Measurements from ENCODE around the gene SERPINA3.

SERPINA3 gene

DNA sequence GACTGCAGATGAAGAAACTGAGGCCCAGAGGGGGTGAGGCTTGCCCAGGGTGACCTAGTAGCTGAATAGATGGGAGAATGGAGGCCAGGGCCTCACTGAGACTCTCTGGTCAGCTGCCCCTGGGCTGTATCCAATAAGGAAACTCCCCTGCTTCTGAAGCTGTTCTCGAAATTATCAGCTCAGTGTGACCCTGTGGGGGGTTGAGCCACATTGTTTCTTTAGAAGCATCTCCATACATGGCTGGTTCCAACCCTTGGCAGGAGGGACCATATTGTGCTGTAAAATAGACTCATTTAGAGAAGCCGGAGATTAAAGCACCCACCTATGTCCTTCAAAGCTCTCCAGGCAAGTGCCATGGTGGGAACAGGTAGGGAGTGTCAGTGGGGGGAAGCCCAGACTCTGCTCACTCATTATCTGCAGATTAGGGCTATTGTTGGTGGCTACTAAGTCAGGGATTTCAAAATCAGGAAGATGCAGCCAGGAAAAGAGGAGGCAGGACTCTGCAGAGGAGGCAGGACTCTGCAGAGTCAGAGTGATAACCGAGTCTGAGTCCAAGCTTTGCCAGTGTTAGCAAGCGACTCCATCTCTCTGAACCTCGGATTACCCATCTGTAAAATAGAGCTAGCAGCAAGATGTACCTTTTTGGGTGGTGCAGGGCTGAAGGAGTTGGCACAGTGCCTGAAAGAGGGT, 27.5 kb upstream of the SERPINA3 start:
- Histone ChIP-seq H3K4me1 (ENCODE audit: control insufficient read depth, insufficient read depth, low read length) (no peaks in the 10 kb centered on the region), H3K27me3 (ENCODE audit: control insufficient read depth, insufficient read depth, low read length) (no peaks in the 10 kb centered on the region), H3K36me3 (ENCODE audit: control insufficient read depth, insufficient read depth, low read length) (no peaks in the 10 kb centered on the region), H3K27ac (ENCODE audit: low read depth, low read length) (no peak overlapping the region), H3K9me3 (ENCODE audit: control insufficient read depth, insufficient read depth, low read depth, low read length) (0 out of 2 replicates have a peak, but pooled peaks cover 8% of the 10 kb centered on the region), H3K9ac (ENCODE audit: low read length) (no peak overlapping the region), H3K4me3 (ENCODE audit: low read depth, low read length) (no peak overlapping the region)

DNA sequence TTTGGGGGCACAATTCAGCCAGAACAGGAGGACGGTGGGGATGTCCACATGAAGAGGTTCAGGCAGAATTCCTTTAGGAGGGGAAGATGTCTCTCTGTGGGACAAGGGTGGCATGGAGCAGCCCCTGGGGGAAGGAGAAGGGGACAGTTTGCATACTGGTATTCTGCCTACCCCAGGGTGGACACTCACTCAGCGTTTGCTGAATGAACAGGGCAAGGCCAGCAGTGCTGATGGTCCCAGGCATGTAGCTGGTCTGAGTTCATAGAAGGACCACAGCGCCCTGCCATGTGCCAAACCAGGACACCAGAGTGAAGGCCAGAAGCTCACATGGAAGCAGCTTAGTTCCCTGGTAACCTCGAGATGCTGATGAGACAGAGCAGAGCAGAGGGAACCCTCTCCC, 25.6 kb upstream of the SERPINA3 start:
- peaks cover 7% of the 10 kb centered on the region; the same call in 1 of the 2 replicates for H3K9me3 ChIP-seq (ENCODE audit: control insufficient read depth, insufficient read depth, low read depth, low read length)
- no peaks in the 10 kb centered on the region for H3K27me3 ChIP-seq (ENCODE audit: control insufficient read depth, insufficient read depth, low read length)
- H3K36me3 ChIP-seq (ENCODE audit: control insufficient read depth, insufficient read depth, low read length): no peaks in the 10 kb centered on the region
- no peak overlapping the region for H3K9ac ChIP-seq (ENCODE audit: low read length)
- H3K4me3 ChIP-seq (ENCODE audit: low read depth, low read length): no peak overlapping the region
- no peak overlapping the region for H3K27ac ChIP-seq (ENCODE audit: low read depth, low read length)
- no peaks in the 10 kb centered on the region for H3K4me1 ChIP-seq (ENCODE audit: control insufficient read depth, insufficient read depth, low read length)

DNA sequence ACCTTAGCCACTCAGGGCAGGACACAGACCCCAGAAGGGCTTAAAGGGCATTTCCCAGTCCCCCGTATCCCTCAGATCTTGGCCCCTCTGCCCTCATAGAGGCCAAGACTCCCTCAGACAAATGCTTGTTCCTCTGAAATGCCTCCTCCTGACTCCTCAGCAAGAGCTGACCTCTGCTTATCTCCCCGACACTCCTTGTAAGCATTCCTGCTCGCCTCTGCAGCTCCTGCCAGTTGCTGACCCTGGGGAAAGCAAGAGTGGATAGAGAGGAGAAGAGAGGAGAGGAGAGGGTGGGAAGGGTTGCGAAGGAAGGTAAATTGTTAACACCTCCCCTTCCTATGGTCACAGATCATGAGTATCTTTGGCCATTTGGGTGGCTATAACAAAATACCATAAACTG, 23.9 kb upstream of the SERPINA3 start:
- Histone ChIP-seq H3K9ac (ENCODE audit: low read length) (no peak overlapping the region), H3K27ac (ENCODE audit: low read depth, low read length) (no peak overlapping the region), H3K9me3 (ENCODE audit: control insufficient read depth, insufficient read depth, low read depth, low read length) (peaks cover 7% of the 10 kb centered on the region; the same call in 1 of the 2 replicates), H3K4me3 (ENCODE audit: low read depth, low read length) (no peak overlapping the region), H3K36me3 (ENCODE audit: control insufficient read depth, insufficient read depth, low read length) (no peaks in the 10 kb centered on the region), H3K4me1 (ENCODE audit: control insufficient read depth, insufficient read depth, low read length) (no peaks in the 10 kb centered on the region), H3K27me3 (ENCODE audit: control insufficient read depth, insufficient read depth, low read length) (no peaks in the 10 kb centered on the region)

DNA sequence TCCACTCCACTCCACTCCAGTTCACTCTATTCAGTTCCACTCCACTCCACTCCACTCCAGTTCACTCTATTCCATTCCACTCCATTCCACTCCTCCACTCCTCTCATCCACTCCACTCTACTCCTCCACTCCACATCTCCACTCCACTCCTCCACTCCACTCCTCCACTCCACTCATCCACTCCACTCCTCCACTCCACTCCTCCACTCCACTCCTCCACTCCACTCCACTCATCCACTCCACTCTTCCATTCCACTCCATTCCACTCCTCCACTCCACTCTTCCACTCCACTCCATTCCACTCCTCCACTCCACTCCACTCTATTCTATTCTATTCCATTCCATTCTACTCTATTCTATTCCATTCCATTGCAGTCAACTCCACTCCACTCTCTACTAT, 21.1 kb upstream of the SERPINA3 start:
- H3K9me3 ChIP-seq (ENCODE audit: control insufficient read depth, insufficient read depth, low read depth, low read length): peaks cover 3% of the 10 kb centered on the region; the same call in 1 of the 2 replicates
- no peaks in the 10 kb centered on the region for H3K27me3 ChIP-seq (ENCODE audit: control insufficient read depth, insufficient read depth, low read length)
- no peak overlapping the region for H3K9ac ChIP-seq (ENCODE audit: low read length)
- no peak overlapping the region for H3K27ac ChIP-seq (ENCODE audit: low read depth, low read length)
- H3K4me1 ChIP-seq (ENCODE audit: control insufficient read depth, insufficient read depth, low read length): no peaks in the 10 kb centered on the region
- no peaks in the 10 kb centered on the region for H3K36me3 ChIP-seq (ENCODE audit: control insufficient read depth, insufficient read depth, low read length)
- no peak overlapping the region for H3K4me3 ChIP-seq (ENCODE audit: low read depth, low read length)

DNA sequence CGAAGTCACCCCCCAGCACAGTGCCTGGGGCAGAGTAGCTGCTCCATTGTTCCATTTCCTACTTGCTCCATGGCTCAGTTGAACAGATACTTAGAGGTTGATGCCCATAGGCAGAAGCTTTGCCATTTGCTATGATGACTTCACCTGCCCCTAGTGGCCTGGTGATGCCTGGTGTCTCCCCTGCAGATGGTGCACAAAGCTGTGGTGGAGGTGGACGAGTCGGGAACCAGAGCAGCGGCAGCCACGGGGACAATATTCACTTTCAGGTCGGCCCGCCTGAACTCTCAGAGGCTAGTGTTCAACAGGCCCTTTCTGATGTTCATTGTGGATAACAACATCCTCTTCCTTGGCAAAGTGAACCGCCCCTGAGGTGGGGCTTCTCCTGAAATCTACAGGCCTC, 20.3 kb upstream of the SERPINA3 start:
- H3K4me1 ChIP-seq (ENCODE audit: control insufficient read depth, insufficient read depth, low read length): no peaks in the 10 kb centered on the region
- no peak overlapping the region for H3K27ac ChIP-seq (ENCODE audit: low read depth, low read length)
- H3K9me3 ChIP-seq (ENCODE audit: control insufficient read depth, insufficient read depth, low read depth, low read length): peaks cover 3% of the 10 kb centered on the region; the same call in 1 of the 2 replicates
- H3K4me3 ChIP-seq (ENCODE audit: low read depth, low read length): no peak overlapping the region
- H3K9ac ChIP-seq (ENCODE audit: low read length): no peak overlapping the region
- H3K36me3 ChIP-seq (ENCODE audit: control insufficient read depth, insufficient read depth, low read length): no peaks in the 10 kb centered on the region
- no peaks in the 10 kb centered on the region for H3K27me3 ChIP-seq (ENCODE audit: control insufficient read depth, insufficient read depth, low read length)

DNA sequence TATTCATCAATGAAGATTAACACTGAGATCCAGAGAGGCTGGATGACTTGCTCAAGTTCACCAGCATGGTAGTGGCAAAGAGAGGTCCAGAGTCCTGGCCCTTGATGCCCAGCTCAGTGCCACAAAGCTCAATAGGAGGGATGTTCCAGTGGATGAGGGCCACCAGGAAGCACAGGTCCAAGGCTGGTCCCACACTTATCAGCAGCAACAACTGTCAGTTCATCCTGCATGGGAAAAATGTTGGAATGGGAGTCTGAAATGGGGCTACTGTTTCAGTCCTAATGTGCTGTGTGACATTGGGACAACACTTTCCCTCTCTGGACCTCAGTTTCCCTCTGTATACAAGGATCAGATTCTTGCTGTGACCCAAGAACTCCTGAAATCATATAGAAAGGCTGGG, 19.7 kb upstream of the SERPINA3 start:
- Histone ChIP-seq H3K9me3 (ENCODE audit: control insufficient read depth, insufficient read depth, low read depth, low read length) (peaks cover 3% of the 10 kb centered on the region; the same call in 1 of the 2 replicates), H3K27me3 (ENCODE audit: control insufficient read depth, insufficient read depth, low read length) (no peaks in the 10 kb centered on the region), H3K27ac (ENCODE audit: low read depth, low read length) (no peak overlapping the region)

DNA sequence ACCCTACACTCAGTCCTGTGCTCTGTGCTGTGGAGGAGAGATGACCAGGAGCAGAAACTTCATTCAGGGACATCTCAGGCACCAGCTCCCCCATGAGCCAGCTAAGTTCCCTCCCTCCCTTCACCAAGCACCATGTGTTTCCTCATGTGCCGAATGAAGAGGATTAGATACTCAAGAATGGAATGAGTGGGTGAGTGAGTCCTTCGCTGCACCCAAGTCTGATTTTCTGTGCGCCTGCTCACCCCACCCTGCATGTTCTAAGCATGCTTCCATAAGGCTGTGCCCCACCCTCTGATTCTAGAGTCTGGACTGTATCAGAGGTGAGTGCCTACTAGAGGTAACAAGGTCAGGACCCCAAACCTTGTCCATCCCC, 18.8 kb upstream of the SERPINA3 start:
- H3K4me1 ChIP-seq (ENCODE audit: control insufficient read depth, insufficient read depth, low read length): peaks cover under 1% of the 10 kb centered on the region; the same call in 1 of the 2 replicates
- H3K27ac ChIP-seq (ENCODE audit: low read depth, low read length): no peak overlapping the region
- H3K9me3 ChIP-seq (ENCODE audit: control insufficient read depth, insufficient read depth, low read depth, low read length): peaks cover 3% of the 10 kb centered on the region; the same call in 1 of the 2 replicates
- no peaks in the 10 kb centered on the region for H3K36me3 ChIP-seq (ENCODE audit: control insufficient read depth, insufficient read depth, low read length)
- H3K4me3 ChIP-seq (ENCODE audit: low read depth, low read length): no peak overlapping the region
- H3K9ac ChIP-seq (ENCODE audit: low read length): no peak overlapping the region
- no peaks in the 10 kb centered on the region for H3K27me3 ChIP-seq (ENCODE audit: control insufficient read depth, insufficient read depth, low read length)

More for the DNA sequence above, 19.7 kb upstream of the SERPINA3 start:
- no peak overlapping the region for H3K9ac ChIP-seq (ENCODE audit: low read length)
- no peaks in the 10 kb centered on the region for H3K36me3 ChIP-seq (ENCODE audit: control insufficient read depth, insufficient read depth, low read length)
- no peaks in the 10 kb centered on the region for H3K4me1 ChIP-seq (ENCODE audit: control insufficient read depth, insufficient read depth, low read length)
- H3K4me3 ChIP-seq (ENCODE audit: low read depth, low read length): no peak overlapping the region

DNA sequence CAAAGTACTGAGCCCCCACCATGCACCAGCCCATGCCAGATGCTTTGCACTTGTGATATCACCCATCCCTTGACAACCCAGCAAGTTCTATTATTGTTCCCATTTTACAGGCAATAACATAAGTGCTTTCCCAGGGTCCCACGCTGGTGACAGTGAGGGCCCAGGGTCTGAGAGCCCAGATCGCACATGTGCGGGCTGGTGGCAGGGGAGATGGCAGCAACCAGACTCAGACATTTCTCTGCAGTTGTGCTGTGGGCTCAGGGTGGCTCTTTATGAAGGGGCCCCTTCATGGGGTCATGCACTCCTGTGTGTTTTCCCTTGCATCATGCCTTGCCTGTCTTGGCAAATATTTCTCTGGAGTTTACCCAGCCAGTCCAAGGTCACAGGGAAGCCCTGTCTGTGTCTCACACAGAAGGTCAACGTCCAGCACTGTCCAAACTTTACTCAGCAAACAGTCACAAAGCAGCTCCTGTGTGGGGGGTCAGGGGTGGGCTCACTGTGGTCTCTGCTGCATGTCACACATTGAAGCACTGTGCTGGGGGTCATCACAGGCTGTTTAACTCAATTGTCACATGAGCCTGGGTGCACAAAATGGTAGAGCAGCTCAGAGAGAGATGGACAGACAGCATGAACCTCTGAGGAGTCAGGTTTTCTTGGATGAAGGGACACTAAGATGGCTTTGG, 18.3 kb upstream of the SERPINA3 start:
- Histone ChIP-seq H3K4me1 (ENCODE audit: control insufficient read depth, insufficient read depth, low read length) (peaks cover 6% of the 10 kb centered on the region), H3K27me3 (ENCODE audit: control insufficient read depth, insufficient read depth, low read length) (no peaks in the 10 kb centered on the region), H3K27ac (ENCODE audit: low read depth, low read length) (no peak overlapping the region), H3K9me3 (ENCODE audit: control insufficient read depth, insufficient read depth, low read depth, low read length) (peaks cover 3% of the 10 kb centered on the region; the same call in 1 of the 2 replicates), H3K36me3 (ENCODE audit: control insufficient read depth, insufficient read depth, low read length) (no peaks in the 10 kb centered on the region), H3K9ac (ENCODE audit: low read length) (no peak overlapping the region), H3K4me3 (ENCODE audit: low read depth, low read length) (no peak overlapping the region)

DNA sequence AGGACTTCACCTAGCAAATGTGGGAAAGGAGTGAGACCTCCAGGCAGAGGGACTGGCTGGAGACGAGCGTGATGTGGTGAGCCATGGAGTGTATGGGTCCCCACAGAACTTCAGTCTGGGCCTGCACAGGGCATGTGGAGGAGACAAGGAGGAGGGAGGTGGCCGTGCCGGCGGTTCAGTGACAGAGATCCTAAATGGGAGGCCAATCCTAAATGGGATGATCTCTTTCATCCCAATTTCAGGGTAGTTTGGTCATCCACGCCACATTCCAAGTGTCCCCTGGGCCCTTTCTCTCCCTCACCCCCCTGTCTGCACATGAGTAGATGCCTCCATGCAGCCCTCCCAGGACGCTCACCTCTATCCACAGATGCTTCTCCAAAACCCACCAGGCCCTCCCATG, 17.8 kb upstream of the SERPINA3 start:
- Histone ChIP-seq H3K4me1 (ENCODE audit: control insufficient read depth, insufficient read depth, low read length) (peaks cover 11% of the 10 kb centered on the region), H3K36me3 (ENCODE audit: control insufficient read depth, insufficient read depth, low read length) (no peaks in the 10 kb centered on the region), H3K27me3 (ENCODE audit: control insufficient read depth, insufficient read depth, low read length) (no peaks in the 10 kb centered on the region), H3K9ac (ENCODE audit: low read length) (no peak overlapping the region), H3K9me3 (ENCODE audit: control insufficient read depth, insufficient read depth, low read depth, low read length) (peaks cover 3% of the 10 kb centered on the region; the same call in 1 of the 2 replicates), H3K4me3 (ENCODE audit: low read depth, low read length) (no peak overlapping the region), H3K27ac (ENCODE audit: low read depth, low read length) (no peak overlapping the region)

DNA sequence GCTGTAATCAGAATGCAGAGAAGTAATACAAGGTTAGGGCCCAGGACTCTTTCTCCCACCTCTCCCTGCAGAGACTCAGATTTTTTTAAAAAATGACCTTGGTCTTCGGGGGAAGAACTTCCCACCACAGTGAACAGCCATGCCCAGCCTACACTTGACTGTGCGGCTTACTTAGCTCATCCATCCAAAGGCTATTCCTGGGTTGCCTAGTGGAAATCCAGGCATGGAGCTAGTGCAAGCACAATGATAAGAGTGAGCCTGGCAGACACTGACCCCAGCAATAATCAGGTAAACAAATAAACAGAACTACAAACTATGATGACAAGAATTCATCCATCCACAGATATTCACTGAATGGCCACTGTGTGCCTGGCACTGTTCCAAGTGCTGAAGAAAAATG, 16.3 kb upstream of the SERPINA3 start:
- Histone ChIP-seq H3K4me3 (ENCODE audit: low read depth, low read length) (no peak overlapping the region), H3K36me3 (ENCODE audit: control insufficient read depth, insufficient read depth, low read length) (no peaks in the 10 kb centered on the region), H3K4me1 (ENCODE audit: control insufficient read depth, insufficient read depth, low read length) (peaks cover 15% of the 10 kb centered on the region), H3K27ac (ENCODE audit: low read depth, low read length) (no peak overlapping the region), H3K27me3 (ENCODE audit: control insufficient read depth, insufficient read depth, low read length) (no peaks in the 10 kb centered on the region), H3K9ac (ENCODE audit: low read length) (no peak overlapping the region), H3K9me3 (ENCODE audit: control insufficient read depth, insufficient read depth, low read depth, low read length) (peaks cover under 1% of the 10 kb centered on the region; the same call in 1 of the 2 replicates)

DNA sequence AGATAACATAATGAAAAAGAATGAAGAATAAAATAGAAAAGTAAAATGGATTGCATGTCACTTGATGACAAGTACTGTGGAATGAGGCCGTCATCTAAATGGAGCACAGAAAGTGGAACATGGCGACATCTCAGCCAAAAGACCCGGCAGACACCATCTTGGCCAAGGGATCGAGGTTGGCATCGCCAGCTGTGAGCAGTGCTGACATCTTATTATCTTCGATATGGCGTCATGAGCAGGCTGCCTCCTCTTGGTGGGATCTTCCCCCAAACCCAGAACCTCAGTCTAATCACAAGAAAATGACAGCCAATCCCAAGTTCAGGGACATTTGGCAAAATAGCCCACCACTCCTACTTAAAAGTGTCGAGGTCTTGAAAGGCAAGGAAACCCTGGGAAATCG, 15.8 kb upstream of the SERPINA3 start:
- Histone ChIP-seq H3K9ac (ENCODE audit: low read length) (no peak overlapping the region), H3K4me3 (ENCODE audit: low read depth, low read length) (no peak overlapping the region), H3K27me3 (ENCODE audit: control insufficient read depth, insufficient read depth, low read length) (no peaks in the 10 kb centered on the region), H3K4me1 (ENCODE audit: control insufficient read depth, insufficient read depth, low read length) (peaks cover 15% of the 10 kb centered on the region), H3K9me3 (ENCODE audit: control insufficient read depth, insufficient read depth, low read depth, low read length) (no peaks in the 10 kb centered on the region), H3K36me3 (ENCODE audit: control insufficient read depth, insufficient read depth, low read length) (no peaks in the 10 kb centered on the region), H3K27ac (ENCODE audit: low read depth, low read length) (no peak overlapping the region)

Measured in HUES6 (cell line).